Fibroblast of skin of scalp (primary cell): Measurements from ENCODE around the gene TAF8.

ENCODE experiments used
- DNase-seq: peaks from one replicate; pipeline ENCODE4 v3.0.0-alpha.2; 2013

Gene TAF8

GRCh38 chr6:42066156-42066675, 15.9 kb downstream of the TAF8 start:
- no peak for DNase-seq

GRCh38 chr6:42068173-42068572, 17.8 kb downstream of the TAF8 start:
- DNase-seq: no peak

- no peak for DNase-seq
These were observed 18.7 kb downstream of the TAF8 start for GRCh38 chr6:42068872-42069522.

GRCh38 chr6:42071881-42072583, 21.7 kb downstream of the TAF8 start:
- DNase-seq: no peak

- DNase-seq: no peak
These were observed 23.0 kb downstream of the TAF8 start for GRCh38 chr6:42073287-42073686.

- DNase-seq: peak; percentile 71
These were observed 25.0 kb downstream of the TAF8 start for GRCh38 chr6:42075159-42075838.

- no peak for DNase-seq
These were observed 28.1 kb downstream of the TAF8 start for GRCh38 chr6:42078386-42078785.

- no peak for DNase-seq
These were observed 29.7 kb downstream of the TAF8 start for GRCh38 chr6:42079941-42080464.

- no peak for DNase-seq
These were observed 33.2 kb downstream of the TAF8 start for GRCh38 chr6:42083530-42083929.

- no peak for DNase-seq
These were observed 34.6 kb downstream of the TAF8 start for GRCh38 chr6:42084889-42085288.

GRCh38 chr6:42086046-42087035, 36.0 kb downstream of the TAF8 start:
- DNase-seq: no peak

- DNase-seq: peak; percentile 58
These were observed 37.8 kb downstream of the TAF8 start for GRCh38 chr6:42088101-42088591.

GRCh38 chr6:42090819-42091717, 40.7 kb downstream of the TAF8 start:
- no peak for DNase-seq

- no peak for DNase-seq
These were observed 41.3 kb downstream of the TAF8 start for GRCh38 chr6:42091718-42092023.

- no peak for DNase-seq
These were observed 43.4 kb downstream of the TAF8 start for GRCh38 chr6:42093582-42094329.

- no peak for DNase-seq
These were observed 44.8 kb downstream of the TAF8 start for GRCh38 chr6:42095094-42095493.

- no peak for DNase-seq
These were observed 45.6 kb downstream of the TAF8 start for GRCh38 chr6:42095776-42096541.

- DNase-seq: peak; percentile 36
These were observed 49.2 kb downstream of the TAF8 start for GRCh38 chr6:42099340-42100028.
